Left lung (tissue), 14 donors: Measurements from ENCODE around the gene RAB43. TPM values are rescaled to one million over a fixed set of nuclear protein-coding genes. Genes with fewer than 3 reads are reported as not detected.
"Not testable (repeated sequence)": the region's sequence is repeated elsewhere in the genome, so short reads cannot be mapped to it uniquely, and the experiment has no call there.

ENCODE experiments used
- ATAC-seq: fragments of 200-7000 bp; cut with Tn5 transposase; one replicate; pipeline ENCODE4 v1.9.1; 2020; ENCODE audit warnings: moderate library complexity
- DNase-seq, 4 donors: peaks; one replicate each; pipeline ENCODE4 v3.0.0-alpha.2; 2013 to 2020
- H3K27ac ChIP-seq, 2 donors: fragments of 200-600 bp; sonication (generic) in 1 of 2; one replicate each; pipeline versions ENCODE4 v1.5.0 to v1.8.0; 2020 to 2021
- H3K27me3 ChIP-seq, 2 donors: fragments of 200-600 bp; sonication (generic) in 1 of 2; one replicate each; pipeline versions ENCODE4 v1.5.0 to v1.8.0; 2020 to 2021
- H3K36me3 ChIP-seq, 2 donors: fragments of 200-600 bp; sonication (generic) in 1 of 2; one replicate each; pipeline versions ENCODE4 v1.5.0 to v1.8.0; 2020 to 2021
- H3K4me1 ChIP-seq, 2 donors: fragments of 200-600 bp; one replicate each; pipeline ENCODE4 v1.8.0; 2021
- H3K4me3 ChIP-seq, 2 donors: fragments of 200-600 bp; sonication (generic) in 1 of 2; one replicate each; pipeline versions ENCODE4 v1.5.0 to v1.8.0; 2020 to 2021; ENCODE audit warnings: mild to moderate bottlenecking in 1 of 2
- H3K9me3 ChIP-seq, 2 donors: fragments of 200-600 bp; sonication (generic) in 1 of 2; one replicate each; pipeline versions ENCODE4 v1.5.0 to v1.8.0; 2020 to 2021
- intact Hi-C, 2 donors: fragments of 100-400 bp; cut with DNase I; formaldehyde crosslinking; loops; one replicate each; pipeline versions ENCODE4 v1.11.2 to v1.14.2; 2022
- long read RNA-seq, 12 donors: library from polyadenylated mRNA in 2 of 12; unstranded in 2 of 12; transcript quantifications; one replicate each; pipeline ENCODE4 v2.0.0 and lab custom pipeline, GENCODE V29; 2019 to 2026
- polyA plus RNA-seq, 6 donors: library from polyadenylated mRNA; unstranded; fragments of 120-200 nt; gene quantifications; one replicate each; pipeline ENCODE4 v1.2.1, GENCODE V29; 2013; ENCODE audit not compliant: insufficient read length in 6 of 6
- total RNA-seq, 2 donors: library from RNA; stranded (reverse); fragmentation: NEBNext Ultra II Directional; extraction: Animal tissue kit (Norgen Biotek cat#: 25700); gene quantifications; one replicate each; pipeline ENCODE4 v1.2.1, GENCODE V29; 2021
- TF ChIP-seq, protein P1 (sequence below), 2 donors: fragments of 200-600 bp; sonication (generic) in 1 of 2; IDR thresholded peaks; one replicate each; pipeline versions ENCODE4 v1.5.0 to v1.8.0; 2021; ENCODE audit warnings: antibody characterized with exemption in 2 of 2
- donor health status: DM: no; HTN: yes; CAD: no.
- donor health status: DM: no; HTN: no; CAD: no.

RAB43 gene
- total RNA-seq (10 to 100 TPM; 30.0 to 30.6 TPM), polyA plus RNA-seq (10 to 100 TPM in 4 of 6 donors, 1 to 10 TPM in 2; 5.8 to 10.5 (median 10.1) TPM)
- long read RNA-seq, donor 1, full-length matches to known transcripts = 15 of 15 reads
- long read RNA-seq, donor 1, partial matches to known transcripts = 0 of 15 reads
- long read RNA-seq, donor 1, other reads (novel, unspliced or antisense) = 0 of 15 reads
- long read RNA-seq, donor 2, full-length matches to known transcripts = 10 of 10 reads
- long read RNA-seq, donor 2, partial matches to known transcripts = 0 of 10 reads
- long read RNA-seq, donor 2, other reads (novel, unspliced or antisense) = 0 of 10 reads
- long read RNA-seq, donor 3, full-length matches to known transcripts = 3 of 3 reads
- long read RNA-seq, donor 3, partial matches to known transcripts = 0 of 3 reads
- long read RNA-seq, donor 3, other reads (novel, unspliced or antisense) = 0 of 3 reads
- long read RNA-seq, donor 4, full-length matches to known transcripts = 3 of 4 reads
- long read RNA-seq, donor 4, partial matches to known transcripts = 1 of 4 reads
- long read RNA-seq, donor 4, other reads (novel, unspliced or antisense) = 0 of 4 reads
- long read RNA-seq, donor 5, full-length matches to known transcripts = 12 of 12 reads
- long read RNA-seq, donor 5, partial matches to known transcripts = 0 of 12 reads
- long read RNA-seq, donor 5, other reads (novel, unspliced or antisense) = 0 of 12 reads
- long read RNA-seq, donor 6, full-length matches to known transcripts = 5 of 5 reads
- long read RNA-seq, donor 6, partial matches to known transcripts = 0 of 5 reads
- long read RNA-seq, donor 6, other reads (novel, unspliced or antisense) = 0 of 5 reads
- long read RNA-seq, donor 7, full-length matches to known transcripts = 9 of 9 reads
- long read RNA-seq, donor 7, partial matches to known transcripts = 0 of 9 reads
- long read RNA-seq, donor 7, other reads (novel, unspliced or antisense) = 0 of 9 reads
- long read RNA-seq, donor 8, full-length matches to known transcripts = 14 of 14 reads
- long read RNA-seq, donor 8, partial matches to known transcripts = 0 of 14 reads
- long read RNA-seq, donor 8, other reads (novel, unspliced or antisense) = 0 of 14 reads
- long read RNA-seq, donor 9 = 0 reads
- long read RNA-seq, donor 10, full-length matches to known transcripts = 6 of 7 reads
- long read RNA-seq, donor 10, partial matches to known transcripts = 1 of 7 reads
- long read RNA-seq, donor 10, other reads (novel, unspliced or antisense) = 0 of 7 reads
- long read RNA-seq, donor 11, full-length matches to known transcripts = 1 of 1 reads
- long read RNA-seq, donor 11, partial matches to known transcripts = 0 of 1 reads
- long read RNA-seq, donor 11, other reads (novel, unspliced or antisense) = 0 of 1 reads
- long read RNA-seq, donor 12, full-length matches to known transcripts = 11 of 11 reads
- long read RNA-seq, donor 12, partial matches to known transcripts = 0 of 11 reads
- long read RNA-seq, donor 12, other reads (novel, unspliced or antisense) = 0 of 11 reads

GRCh38 chr3:129121792-129122411, at the start of gene RAB43:
RAB43 (minus strand) TSS chr3:129121804; CDS start chr3:129121489, 315 bp downstream.
- ATAC-seq (peak; percentile 80), DNase-seq (peak; percentile 89 to 96 (median 93))
- peaks cover 0 to 20% of the 10 kb centered on the region in 2 donors for H3K36me3 ChIP-seq
- H3K4me1 ChIP-seq = peaks cover 15 to 49% of the 10 kb centered on the region in 2 donors
- intact Hi-C loops = no loop called here
- H3K27me3 ChIP-seq = no peaks in the 10 kb centered on the region
- H3K9me3 ChIP-seq = no peaks in the 10 kb centered on the region
- peak within 1 kb of the TSS; percentile 90 to 95 for H3K27ac ChIP-seq
- H3K4me3 ChIP-seq = peak within 1 kb of the TSS; percentile 80 to 87
- TF ChIP-seq, protein P1, sequence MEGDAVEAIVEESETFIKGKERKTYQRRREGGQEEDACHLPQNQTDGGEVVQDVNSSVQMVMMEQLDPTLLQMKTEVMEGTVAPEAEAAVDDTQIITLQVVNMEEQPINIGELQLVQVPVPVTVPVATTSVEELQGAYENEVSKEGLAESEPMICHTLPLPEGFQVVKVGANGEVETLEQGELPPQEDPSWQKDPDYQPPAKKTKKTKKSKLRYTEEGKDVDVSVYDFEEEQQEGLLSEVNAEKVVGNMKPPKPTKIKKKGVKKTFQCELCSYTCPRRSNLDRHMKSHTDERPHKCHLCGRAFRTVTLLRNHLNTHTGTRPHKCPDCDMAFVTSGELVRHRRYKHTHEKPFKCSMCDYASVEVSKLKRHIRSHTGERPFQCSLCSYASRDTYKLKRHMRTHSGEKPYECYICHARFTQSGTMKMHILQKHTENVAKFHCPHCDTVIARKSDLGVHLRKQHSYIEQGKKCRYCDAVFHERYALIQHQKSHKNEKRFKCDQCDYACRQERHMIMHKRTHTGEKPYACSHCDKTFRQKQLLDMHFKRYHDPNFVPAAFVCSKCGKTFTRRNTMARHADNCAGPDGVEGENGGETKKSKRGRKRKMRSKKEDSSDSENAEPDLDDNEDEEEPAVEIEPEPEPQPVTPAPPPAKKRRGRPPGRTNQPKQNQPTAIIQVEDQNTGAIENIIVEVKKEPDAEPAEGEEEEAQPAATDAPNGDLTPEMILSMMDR (IDR thresholded peaks at IDR 0.05) = no peak

GRCh38 chr3:129166579-129167332, 45.2 kb upstream of the RAB43 start:
- no peak for ATAC-seq
- TF ChIP-seq, protein P1 (IDR thresholded peaks at IDR 0.05) = no peak
- Histone ChIP-seq H3K27ac (no peak overlapping the region), H3K4me1 (peaks cover 4 to 20% of the 10 kb centered on the region in 2 donors), H3K4me3 (no peak overlapping the region), H3K9me3 (no peaks in the 10 kb centered on the region), H3K36me3 (peaks cover 0 to 74% of the 10 kb centered on the region in 2 donors), H3K27me3 (no peaks in the 10 kb centered on the region)
- intact Hi-C loops = no loop called here
- DNase-seq = no peak

DNA sequence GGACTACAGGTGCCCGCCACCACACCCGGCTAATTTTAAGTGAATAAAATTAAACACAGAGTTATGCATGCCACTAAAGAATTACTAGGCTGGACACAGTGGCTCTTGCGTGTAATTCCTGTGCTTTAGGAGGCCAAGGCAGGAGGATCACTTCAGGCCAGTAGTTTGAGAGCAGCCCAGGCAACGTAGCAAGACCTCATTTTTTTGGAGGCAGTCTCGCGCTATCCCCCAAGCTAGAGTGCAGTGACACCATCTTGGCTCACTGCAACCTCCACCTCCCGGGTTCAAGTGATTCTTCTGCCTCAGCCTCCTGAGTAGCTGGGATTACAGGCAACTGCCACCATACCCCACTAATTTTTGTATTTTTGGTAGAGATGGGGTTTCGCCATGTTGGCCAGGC, 44.0 kb upstream of the RAB43 start:
- Histone ChIP-seq H3K36me3 (peaks cover 0 to 62% of the 10 kb centered on the region in 2 donors), H3K4me1 (peaks cover 4 to 18% of the 10 kb centered on the region in 2 donors)
- H3K4me3 ChIP-seq, H3K27me3 ChIP-seq, intact Hi-C loops, DNase-seq, H3K27ac ChIP-seq, ATAC-seq, H3K9me3 ChIP-seq: not testable (repeated sequence)

GRCh38 chr3:129164500-129164899, 42.9 kb upstream of the RAB43 start:
- H3K27me3 ChIP-seq = no peaks in the 10 kb centered on the region
- TF ChIP-seq, protein P1 (IDR thresholded peaks at IDR 0.05) = no peak
- intact Hi-C loops = no loop called here

More at GRCh38 chr3:129164500-129164899, 42.9 kb upstream of the RAB43 start:
- peaks cover 0 to 51% of the 10 kb centered on the region in 2 donors for H3K36me3 ChIP-seq
- no peak for DNase-seq
- ATAC-seq = no peak
- H3K9me3 ChIP-seq = no peaks in the 10 kb centered on the region
- H3K27ac ChIP-seq = no peak overlapping the region
- H3K4me1 ChIP-seq = peaks cover 9 to 25% of the 10 kb centered on the region in 2 donors
- no peak overlapping the region for H3K4me3 ChIP-seq
